Kasumi-1 (cell line): ENCODE measurements around the gene TH.

Source experiments
- DNase-seq, 2 experiments: peaks; one replicate each; lab custom pipeline; 2025; lab: John Stamatoyannopoulos, UW

TH gene

GRCh38 chr11:2171591-2172003 is at the start of gene TH:
Gene TH, minus strand, starts transcription at chr11:2171815. Its CDS starts 29 bp downstream, at chr11:2171786.
- DNase-seq, result no peak

- DNase-seq, result no peak
Observed at GRCh38 chr11:2221024-2221423, 49.4 kb upstream of the TH start.

DNA sequence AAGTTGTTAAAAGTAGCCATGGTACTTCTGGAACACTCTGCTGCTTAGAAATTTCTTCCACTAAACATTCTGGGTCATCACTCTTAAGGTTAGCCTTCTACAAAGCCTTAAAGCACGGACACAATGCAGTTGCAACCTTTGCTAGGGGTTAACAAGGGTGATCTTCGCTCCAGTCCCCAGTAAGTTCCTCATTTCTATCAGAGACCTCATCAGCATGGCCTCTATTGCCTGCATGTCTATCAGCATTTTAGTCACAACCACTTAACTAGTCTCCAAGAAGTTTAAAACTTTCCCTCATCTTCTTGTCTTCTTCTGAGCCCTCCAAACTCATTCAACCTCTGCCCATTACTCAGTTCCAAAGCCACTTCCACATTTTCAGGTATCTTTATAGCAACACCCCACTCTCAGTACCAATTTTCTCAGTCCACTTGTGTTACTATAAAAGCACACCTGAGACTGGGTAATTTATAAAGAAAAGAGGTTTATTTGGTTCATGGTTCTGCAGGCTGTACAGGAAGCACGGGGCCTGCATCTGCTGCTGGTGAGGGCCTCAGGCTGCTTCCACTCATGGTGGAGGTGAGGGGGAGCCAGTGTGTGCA is 48.7 kb upstream of the TH start:
- no peak for DNase-seq

GRCh38 chr11:2219318-2220017 is 47.9 kb upstream of the TH start:
- DNase-seq, result no peak

DNA sequence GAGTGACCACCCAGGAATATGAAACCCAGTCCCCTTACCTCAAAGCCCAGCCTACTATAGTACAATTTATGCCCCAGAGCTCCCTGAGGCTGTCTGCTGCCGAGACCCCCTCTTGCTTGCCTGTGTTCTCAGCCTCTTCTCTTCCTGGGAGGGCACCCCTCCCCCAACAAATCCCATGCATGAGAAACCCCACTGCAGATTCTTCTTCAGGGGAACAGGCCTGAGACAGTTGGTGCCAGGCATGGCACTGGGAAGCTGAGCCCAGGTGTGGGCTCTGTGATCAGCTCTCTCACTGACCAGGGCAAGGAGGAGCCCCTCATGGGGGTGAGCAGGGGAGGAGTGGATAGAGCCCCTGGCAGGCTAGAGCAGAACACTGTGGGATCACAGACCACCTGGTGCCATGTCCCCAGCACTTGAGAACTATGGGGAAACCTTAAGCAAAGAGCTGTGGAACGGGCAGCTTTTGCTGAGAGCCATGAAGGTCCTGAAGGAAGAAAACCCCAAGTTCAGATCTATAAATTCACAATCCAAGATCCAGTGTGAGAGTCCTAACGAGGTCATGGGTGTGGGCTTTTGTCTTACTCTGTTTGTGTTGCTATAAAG is 46.5 kb upstream of the TH start:
- no peak for DNase-seq

- no peak for DNase-seq
Observed at GRCh38 chr11:2217211-2218030, 45.8 kb upstream of the TH start.

DNA sequence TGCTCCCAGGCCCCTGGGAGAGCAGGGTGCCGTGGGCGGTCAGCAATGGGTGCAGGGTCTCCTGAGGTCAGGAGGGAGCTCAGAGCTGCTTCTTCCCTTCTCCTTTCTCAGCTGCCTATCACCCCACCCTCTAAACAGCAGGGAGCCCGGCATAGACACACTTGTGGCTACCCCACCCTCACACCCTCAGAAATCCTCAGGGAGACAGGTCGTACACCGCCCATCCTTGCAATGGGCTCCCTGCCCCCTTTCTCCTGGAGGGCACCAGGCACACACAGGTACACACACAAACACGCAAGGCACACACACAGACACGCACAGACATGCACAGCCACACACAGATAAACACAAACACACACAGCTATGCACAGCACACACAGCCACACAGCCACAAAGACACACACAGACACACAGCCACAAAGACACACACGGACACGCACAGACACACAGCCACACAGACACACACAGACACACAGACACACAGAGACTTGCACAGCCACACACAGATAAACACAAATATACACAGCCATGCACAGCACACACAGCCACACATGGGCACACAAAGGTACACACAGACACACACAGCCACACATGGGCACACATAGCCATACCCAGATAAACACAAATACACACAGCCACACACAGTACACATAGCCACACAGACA is 44.9 kb upstream of the TH start:
- no peak for DNase-seq

GRCh38 chr11:2215561-2216399 is 44.2 kb upstream of the TH start:
- DNase-seq, result no peak

DNA sequence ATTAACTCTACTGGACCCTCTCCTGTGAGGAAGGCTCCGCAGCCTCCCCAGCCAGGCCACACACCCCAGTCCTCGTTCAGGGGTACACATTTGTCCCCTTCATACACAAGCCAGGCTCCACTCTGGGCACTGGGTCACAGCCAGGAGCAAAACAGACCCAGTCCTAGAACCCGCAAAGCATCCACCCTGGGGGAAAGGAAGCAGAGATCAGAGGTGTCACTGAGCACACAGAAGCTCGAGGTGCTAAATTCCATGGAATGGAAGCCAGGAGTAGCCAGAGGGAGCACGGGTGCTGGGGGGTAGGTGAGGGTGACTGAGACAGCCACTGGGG is 43.6 kb upstream of the TH start:
- DNase-seq, result no peak

- DNase-seq, result no peak
Observed at GRCh38 chr11:2214527-2215229, 43.1 kb upstream of the TH start.

- no peak for DNase-seq
Observed at GRCh38 chr11:2213890-2214526, 42.4 kb upstream of the TH start.

- DNase-seq, result no peak
Observed at GRCh38 chr11:2213384-2213842, 41.8 kb upstream of the TH start.

DNA sequence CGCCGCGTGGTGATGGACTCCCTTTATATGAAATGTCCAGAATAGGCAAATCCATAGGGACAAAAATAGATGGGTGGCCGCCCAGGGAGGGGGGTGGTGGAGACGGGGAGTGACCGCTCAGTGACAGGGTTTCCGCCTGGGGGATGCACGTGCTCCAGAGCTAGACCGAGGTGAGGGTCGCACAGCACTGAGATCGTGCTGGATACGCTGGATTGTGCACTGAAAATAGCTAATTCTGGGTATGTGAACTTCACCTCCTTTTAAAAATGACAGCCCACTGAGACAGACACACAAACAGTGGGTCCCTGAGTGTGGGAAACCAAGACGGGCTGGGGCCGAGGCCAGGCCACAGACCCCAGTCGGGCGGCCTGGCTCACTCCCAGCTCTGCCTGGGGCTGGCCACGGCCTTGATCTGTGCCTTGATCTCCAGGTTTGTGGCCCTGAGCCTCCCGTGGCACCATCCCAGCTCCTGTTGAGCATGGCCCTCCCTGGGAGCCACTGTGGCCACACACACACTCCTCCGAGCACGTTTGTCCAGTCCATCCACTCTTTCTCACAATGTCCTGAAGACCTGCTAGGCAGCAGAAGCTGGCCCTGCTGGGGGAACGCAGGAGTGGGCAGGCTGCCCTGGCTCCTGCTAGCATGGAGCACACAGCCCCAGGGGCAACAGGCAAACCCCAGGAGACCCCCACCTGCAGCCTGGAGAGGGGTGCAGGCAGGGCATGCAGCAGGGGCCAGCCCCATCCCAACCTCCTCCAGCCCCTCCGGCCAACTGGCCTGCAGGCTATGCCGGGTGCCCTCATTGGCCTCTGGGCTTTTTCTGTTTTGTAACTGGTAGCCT is 41.0 kb upstream of the TH start:
- DNase-seq, result no peak

DNA sequence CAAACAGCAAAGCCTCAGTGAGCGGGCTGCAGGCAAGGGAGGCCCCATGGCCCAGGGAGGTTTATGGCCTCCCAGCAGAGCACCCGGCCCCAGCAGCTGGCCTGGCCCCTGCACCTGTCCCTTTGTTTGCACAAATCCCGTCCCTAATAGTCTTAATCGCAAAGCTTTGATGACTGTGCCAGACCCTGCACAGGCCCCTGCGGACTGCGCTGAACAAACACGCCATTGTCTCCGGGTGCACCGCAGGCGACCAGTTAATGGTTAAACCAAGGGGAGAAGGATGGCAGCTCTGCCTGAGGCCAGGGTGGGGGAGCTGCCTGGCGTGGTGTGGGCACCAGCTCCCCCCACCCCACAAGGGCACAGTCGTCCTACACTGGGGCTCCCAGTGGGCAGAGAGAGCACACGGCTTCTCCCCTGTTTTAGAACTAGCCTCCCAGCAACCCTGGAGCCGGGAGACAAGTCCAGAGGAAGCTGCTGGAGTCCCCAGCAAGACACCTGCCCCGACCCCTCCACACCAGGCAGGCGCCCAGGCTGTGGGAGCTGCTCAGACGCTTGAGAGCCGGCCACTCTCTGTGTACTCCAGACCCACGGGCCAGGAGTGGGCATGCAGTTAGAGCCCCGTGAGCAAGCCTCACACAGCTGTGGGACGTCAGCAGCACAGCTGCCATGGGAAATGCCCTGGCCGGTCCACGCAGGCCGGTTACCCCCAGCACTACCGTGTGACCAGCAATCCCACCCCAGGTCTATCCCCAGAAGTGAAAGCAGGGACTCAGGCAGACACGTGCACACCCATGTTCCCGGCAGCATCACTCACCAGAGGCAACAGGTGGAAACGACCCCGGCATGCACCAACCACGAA is 39.7 kb upstream of the TH start:
- DNase-seq, result no peak

GRCh38 chr11:2210366-2211112 is 38.9 kb upstream of the TH start:
- DNase-seq, result no peak

- DNase-seq, result no peak
Observed at GRCh38 chr11:2209900-2210321, 38.3 kb upstream of the TH start.

DNA sequence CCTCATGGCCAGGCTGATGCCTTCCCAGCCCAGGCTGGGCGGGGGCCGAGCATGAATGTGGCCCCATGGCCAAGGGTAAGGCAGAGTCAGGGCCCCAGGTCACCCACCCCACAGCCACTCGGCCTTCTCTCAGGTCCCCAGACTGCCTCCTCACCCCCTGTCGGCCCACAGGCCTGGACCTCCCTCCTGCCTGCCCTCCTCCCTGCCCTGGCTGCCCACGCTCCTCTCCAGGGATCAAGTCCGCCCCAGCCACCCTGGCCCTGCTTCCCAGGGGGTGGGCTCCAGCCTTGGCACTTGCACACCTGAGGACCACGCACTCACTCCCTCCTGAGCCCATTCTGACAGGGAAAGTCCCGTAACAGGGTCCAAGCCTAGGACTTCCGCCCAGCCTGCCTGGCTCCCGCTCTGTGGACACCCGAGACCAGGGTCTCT is 37.8 kb upstream of the TH start:
- no peak for DNase-seq
